ENCODE data around the gene CTTNBP2NL.
"Not testable (repeated sequence)": the region's sequence is repeated elsewhere in the genome, so short reads cannot be mapped to it uniquely, and the experiment has no call there.

The CTTNBP2NL gene

GRCh38 chr1:112470324-112470723, 74.3 kb downstream of the CTTNBP2NL start:
- not testable (repeated sequence) for DNase-seq

DNA sequence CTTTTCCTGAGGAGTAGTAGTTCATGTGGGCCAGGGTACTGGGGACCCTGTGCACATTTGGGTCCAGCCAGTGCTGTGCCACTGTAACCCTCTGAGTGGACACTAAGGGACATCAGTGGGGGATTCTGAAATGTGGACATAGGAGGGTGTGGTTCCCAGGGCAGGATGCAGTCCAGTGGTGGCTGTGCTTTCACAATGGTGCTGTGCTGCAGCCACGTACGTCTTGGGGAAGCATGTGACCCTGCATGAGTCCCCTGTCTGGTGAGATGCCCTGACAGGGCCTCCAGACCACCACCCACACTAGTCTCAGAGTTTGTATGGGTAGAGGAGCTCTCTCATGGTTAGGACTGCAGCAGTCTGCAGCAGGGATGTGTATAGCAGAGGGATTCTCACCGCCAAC, 75.0 kb downstream of the CTTNBP2NL start:
- DNase-seq = no peak

DNA sequence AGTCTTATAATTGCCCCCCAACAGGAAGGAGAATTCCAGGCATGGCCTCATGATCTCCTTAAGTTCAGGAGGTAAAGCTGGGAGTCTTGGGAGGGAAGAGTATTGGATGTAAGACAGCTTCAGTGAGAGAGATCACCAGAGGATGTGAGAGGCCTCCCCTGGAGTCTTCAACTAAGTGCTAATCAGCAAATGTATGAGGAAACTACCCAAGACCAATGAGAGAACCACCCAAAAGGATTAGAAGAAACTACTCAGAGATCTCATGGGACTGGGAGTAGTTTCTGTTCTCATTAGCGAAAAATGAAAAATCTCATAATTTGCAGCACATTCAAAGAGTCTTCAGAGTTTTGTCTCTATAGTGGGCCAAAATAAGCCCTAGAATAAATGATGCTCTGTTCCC, 76.1 kb downstream of the CTTNBP2NL start:
- DNase-seq = no peak

DNA sequence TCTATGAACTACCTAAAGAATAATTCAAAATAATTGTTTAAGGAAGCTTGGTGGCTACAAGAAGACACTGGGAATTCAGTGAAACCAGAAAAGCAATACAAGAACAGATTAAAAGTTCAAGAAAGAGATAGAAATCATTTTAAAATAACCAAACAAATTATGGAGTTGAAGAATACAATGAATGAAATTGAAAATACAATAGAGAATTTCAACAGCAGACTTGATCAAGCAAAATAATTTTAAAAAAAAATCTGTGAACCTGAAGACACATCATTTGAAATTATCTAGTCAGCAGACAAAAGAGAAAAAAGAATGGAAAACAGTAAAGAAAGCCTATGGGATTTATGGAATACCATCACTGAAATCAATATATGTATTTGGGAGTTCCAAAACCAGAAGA, 81.5 kb downstream of the CTTNBP2NL start:
- DNase-seq = no peak

DNA sequence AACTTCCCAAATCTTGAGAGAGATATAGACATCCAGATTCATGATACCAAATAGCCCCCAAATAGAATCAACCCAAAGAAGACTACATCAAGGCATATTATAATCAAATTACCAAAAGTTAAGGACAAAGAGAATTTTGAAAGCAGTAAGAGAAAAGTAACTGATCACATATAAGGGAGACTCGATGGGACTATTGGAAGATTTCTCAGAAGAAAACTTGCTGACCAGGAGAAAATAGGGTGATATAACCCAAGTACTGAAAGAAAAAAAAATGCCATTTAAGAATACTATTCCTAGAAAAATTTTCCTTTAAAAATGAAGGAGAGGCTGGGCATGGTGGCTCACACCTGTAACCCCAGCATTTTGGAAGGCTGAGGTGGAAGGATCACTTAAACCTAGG, 82.3 kb downstream of the CTTNBP2NL start:
- no peak for DNase-seq

- not testable (repeated sequence) for DNase-seq
Observed at GRCh38 chr1:112486063-112486462, 90.0 kb downstream of the CTTNBP2NL start.

DNA sequence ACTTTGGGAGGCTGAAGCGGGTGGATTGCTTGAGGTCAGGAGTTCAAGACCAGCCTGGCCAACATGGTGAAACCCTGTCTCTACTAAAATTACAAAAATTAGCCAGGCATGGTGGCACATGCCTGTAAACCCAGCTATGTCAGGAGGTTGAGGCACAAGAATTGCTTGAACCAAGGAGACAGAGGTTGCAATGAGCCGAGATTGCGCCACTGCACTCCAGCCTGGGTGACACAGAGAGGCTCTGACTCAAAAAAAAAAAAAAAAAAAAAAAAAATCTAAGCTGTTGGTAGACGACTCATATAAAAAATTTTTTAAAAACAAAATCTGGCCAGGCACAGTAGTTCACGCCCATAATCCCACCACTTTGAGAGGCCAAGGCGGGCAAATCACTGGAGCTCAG, 91.7 kb downstream of the CTTNBP2NL start:
- not testable (repeated sequence) for DNase-seq

- DNase-seq = no peak
Observed at GRCh38 chr1:112488141-112488540, 92.1 kb downstream of the CTTNBP2NL start.

DNA sequence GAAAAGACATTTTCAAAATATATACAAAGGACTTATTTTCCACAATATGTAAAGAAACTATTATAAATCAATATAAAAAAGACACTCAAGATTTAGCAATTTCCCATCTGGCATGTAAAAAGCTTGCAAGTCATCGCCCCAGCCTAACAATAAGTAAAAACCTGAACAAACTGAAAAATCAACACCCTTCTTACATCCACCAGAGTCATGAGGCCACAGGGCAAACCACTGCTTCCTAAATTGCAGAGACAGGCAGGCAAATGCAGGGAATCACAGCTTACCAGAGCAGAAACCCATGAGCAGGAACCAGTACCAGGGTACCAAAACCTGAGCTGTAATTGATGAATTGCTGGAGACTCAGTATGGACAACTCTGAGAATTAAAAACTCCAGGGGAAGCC, 96.1 kb downstream of the CTTNBP2NL start:
- DNase-seq = no peak

- no peak for DNase-seq
Observed at GRCh38 chr1:112493351-112493750, 97.3 kb downstream of the CTTNBP2NL start.

DNA sequence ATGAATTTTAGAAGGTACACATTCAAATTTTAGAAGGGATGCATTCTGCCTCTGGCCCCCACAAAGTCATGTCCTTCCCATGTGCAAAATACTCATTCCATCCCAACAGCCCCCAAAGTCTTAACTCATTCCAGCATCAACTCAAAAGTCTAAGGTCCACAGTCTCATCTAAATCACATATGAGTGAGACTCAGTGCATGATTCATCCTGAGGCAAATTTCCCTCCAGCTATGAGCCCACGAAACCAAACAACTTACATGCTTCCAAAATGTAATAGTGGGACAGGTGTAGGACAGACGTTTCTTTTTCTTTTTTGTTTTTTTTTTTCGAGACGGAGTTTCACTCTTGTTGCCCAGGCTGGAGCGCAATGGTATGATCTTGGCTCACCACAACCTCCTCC, 100.3 kb downstream of the CTTNBP2NL start:
- DNase-seq = no peak

DNA sequence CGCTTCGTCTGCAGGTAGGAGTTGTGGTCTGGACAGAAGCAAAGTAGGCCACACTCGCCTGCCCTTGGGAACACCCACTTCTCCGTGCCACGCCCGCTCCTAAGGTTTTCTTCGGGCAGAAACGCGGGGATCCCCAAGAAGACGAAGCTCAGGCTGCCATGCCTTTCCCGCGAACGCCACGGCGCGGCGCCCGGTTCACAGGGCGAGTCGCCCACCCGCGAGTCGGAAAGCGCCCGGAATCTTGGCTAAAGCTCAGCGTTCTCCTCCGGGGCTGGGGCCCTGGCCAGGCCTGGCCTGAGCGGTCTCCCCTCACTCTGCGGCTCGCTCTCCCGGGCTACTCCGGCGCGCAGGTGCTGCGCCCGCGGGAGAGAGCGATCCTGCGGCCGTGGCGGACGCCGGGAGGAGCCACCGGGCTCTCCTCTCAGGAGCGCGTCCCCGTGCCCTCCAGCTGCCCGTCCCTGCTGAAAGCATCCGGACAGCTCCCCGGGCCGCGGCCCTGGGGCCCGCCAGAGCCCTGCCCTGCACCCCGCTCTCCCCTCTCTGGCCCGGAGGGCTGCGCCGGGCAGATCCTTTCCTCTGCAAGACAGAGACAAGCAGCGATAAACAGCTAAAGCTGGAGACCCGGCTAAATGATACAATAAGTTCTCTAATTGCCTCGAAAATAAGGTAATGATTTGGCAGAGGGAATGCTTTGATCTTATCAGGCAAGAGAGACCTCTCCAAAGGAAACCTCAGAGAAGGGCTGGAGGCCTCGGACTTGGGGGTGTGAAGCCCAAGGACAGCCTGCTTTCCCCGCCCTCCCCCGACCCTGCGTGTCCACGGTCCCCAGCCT, 106.0 kb downstream of the CTTNBP2NL start:
- peak; percentile 26 to 27 for DNase-seq

DNA sequence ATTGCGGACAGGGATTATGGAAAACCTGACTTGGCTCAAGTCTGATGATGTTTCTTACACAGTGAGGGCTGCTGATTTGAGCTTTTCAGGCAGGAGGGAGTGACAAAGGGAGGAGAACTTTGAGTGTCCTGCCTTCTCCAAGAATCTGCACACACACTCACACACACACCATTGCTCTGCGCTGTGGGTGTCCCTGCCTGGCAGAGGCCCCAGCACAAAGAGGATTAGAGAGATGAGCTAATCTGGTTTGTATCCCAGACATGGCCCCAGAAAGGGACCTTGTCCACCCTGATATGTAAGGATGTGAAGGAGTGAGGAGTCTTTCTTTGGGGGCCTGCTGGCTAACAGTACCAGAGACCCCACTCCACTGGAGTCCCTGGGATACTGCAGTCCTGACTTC, 106.8 kb downstream of the CTTNBP2NL start:
- DNase-seq = no peak

GRCh38 chr1:112504001-112504660, 108.1 kb downstream of the CTTNBP2NL start:
- no peak for DNase-seq

DNA sequence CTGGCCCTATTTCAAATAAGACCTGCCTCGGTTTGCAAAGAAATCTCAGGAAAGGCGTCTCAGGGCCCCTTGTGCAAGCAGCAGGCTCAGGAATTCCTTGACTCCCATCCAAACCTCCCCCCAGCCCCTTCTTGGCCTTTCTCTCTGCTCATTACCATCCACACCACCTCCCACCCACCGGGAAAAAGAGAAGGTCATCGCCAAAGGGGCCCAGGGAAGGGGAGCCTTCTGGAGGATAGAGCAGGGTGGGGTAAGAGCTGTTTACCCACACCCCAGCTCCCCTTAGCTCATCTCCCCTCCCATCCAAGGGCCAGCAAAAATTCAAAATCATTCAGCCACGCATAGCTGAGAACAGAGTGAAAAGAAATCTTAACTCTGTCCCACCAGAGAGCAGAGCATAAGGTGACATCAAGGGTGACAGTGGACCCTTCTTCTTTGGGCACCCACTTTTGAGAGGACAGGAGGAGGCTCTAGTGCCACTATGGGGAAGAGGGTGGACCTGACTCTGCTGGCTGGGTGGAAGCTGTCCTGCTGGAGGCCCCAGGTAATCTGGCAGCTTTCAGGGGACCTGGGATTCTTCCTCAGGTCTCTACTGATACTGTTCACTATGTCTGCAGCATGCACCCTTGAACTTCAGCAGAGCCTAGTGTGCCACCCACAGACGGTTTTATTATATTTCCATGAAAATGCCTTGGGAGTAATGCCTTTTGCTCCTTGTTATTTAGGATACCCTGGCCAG, 108.8 kb downstream of the CTTNBP2NL start:
- no peak for DNase-seq

- no peak for DNase-seq
Observed at GRCh38 chr1:112505400-112505785, 109.4 kb downstream of the CTTNBP2NL start.

DNA sequence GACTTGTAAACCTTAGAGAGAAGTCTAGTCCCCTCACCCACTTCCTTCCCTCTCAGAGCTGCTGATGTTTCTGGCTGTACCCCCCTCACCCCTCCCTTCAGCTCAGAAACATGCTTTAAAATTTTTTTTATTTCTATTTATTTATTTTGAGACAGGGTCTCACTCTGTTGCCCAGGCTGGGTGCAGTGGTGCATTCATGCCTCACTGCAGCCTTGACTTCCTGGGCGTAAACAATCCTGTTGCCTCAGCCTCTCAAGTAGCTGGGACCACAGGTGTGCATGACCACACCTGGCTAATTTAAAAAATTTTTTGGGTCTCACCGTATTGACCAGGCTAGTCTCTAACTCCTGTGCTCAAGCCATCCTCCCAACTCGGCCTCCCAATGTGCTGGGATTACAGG, 109.9 kb downstream of the CTTNBP2NL start:
- no peak for DNase-seq

- no peak for DNase-seq
Observed at GRCh38 chr1:112506306-112506705, 110.3 kb downstream of the CTTNBP2NL start.

DNA sequence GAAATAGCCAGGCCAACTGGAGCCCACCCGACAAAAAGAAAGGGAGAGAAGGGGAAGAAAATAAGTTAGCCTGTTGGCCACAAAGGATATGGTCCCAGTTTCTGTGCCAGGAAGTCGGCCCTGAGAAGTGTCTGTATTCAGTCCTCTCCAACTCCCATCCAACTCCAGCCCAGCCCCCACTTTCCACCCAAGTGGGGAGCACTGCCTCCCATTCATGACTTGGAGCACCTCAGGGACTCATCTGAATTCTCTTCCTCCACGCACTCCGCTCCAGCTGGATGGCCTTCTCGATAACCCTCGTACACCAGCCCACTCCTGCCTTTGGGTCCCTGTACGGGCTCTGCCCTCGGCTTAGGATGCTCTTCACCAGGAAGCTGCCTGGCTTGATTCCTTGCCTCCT, 110.7 kb downstream of the CTTNBP2NL start:
- DNase-seq = no peak

GRCh38 chr1:112507336-112507735, 111.3 kb downstream of the CTTNBP2NL start:
- no peak for DNase-seq

GRCh38 chr1:112507921-112508277, 111.9 kb downstream of the CTTNBP2NL start:
- DNase-seq = no peak

- DNase-seq = no peak
Observed at GRCh38 chr1:112508278-112509004, 112.4 kb downstream of the CTTNBP2NL start, which contains the start of gene WNT2B. WNT2B (plus strand) TSS chr1:112508965; CDS start chr1:112509263, 298 bp downstream.

All from bone marrow (tissue), 2 donors.